HFF-Myc (cell line): Measurements from ENCODE around the gene ZC3HAV1L.

ENCODE experiments used
- DNase-seq: peaks from one replicate; pipeline ENCODE4 v3.0.0-alpha.2; 2011; ENCODE audit warnings: low read depth; ENCODE audit errors: extremely low read depth
- H3K4me3 ChIP-seq: replicated peaks from 2 replicates; pipeline ENCODE4 v1.5.1; 2011; ENCODE audit warnings: low read depth, mild to moderate bottlenecking, control low read depth, low read length
- CTCF ChIP-seq: IDR thresholded peaks from 2 replicates; pipeline ENCODE4 v1.5.1; 2012; ENCODE audit warnings: mild to moderate bottlenecking, low read depth, low read length, control low read depth; ENCODE audit errors: missing control alignments

The ZC3HAV1L gene

GRCh38 chr7:139051655-139052054, 15.8 kb upstream of the ZC3HAV1L start:
- DNase-seq, result no peak
- TF ChIP-seq CTCF, result no peak
- H3K4me3 ChIP-seq, result no peak overlapping the region

- no peak overlapping the region for H3K4me3 ChIP-seq
- no peak for TF ChIP-seq CTCF
- DNase-seq, result no peak
Observed at GRCh38 chr7:139049936-139050335, 14.1 kb upstream of the ZC3HAV1L start.

GRCh38 chr7:139049111-139049510, 13.3 kb upstream of the ZC3HAV1L start:
- no peak for TF ChIP-seq CTCF
- DNase-seq, result no peak

GRCh38 chr7:139047970-139048369, 12.1 kb upstream of the ZC3HAV1L start:
- H3K4me3 ChIP-seq, result no peak overlapping the region
- no peak for TF ChIP-seq CTCF
- DNase-seq, result no peak

More at GRCh38 chr7:139049111-139049510, 13.3 kb upstream of the ZC3HAV1L start:
- no peak overlapping the region for H3K4me3 ChIP-seq

GRCh38 chr7:139046143-139046542, 10.3 kb upstream of the ZC3HAV1L start:
- H3K4me3 ChIP-seq, result no peak overlapping the region
- no peak for DNase-seq
- TF ChIP-seq CTCF, result no peak

GRCh38 chr7:139044813-139045794, 9.3 kb upstream of the ZC3HAV1L start:
- H3K4me3 ChIP-seq, result no peak overlapping the region
- no peak for DNase-seq
- no peak for TF ChIP-seq CTCF
